ENCODE results near the gene KRTAP19-7.

DNA sequence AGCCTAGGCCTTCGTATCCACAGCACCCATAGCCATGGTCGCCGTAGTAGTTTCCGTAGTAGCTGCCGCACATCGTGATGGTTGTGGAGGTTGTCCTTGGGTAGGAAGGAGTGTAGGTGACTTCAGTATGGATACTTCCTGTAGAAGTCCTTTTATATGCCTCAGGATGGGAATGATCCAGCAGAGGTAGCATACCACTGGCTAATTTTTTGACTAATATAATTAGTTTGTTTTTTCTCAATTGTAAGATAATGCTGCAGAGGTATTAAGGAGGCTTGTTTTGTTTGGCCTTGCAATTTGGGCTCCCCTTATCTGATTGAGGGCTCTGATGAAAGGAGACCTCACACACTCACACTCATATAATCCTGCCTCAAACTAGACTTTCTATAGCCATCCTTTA lies 37.7 kb upstream of the KRTAP19-7 start, which contains the start of gene KRTAP6-2:
- TF ChIP-seq, protein P1, sequence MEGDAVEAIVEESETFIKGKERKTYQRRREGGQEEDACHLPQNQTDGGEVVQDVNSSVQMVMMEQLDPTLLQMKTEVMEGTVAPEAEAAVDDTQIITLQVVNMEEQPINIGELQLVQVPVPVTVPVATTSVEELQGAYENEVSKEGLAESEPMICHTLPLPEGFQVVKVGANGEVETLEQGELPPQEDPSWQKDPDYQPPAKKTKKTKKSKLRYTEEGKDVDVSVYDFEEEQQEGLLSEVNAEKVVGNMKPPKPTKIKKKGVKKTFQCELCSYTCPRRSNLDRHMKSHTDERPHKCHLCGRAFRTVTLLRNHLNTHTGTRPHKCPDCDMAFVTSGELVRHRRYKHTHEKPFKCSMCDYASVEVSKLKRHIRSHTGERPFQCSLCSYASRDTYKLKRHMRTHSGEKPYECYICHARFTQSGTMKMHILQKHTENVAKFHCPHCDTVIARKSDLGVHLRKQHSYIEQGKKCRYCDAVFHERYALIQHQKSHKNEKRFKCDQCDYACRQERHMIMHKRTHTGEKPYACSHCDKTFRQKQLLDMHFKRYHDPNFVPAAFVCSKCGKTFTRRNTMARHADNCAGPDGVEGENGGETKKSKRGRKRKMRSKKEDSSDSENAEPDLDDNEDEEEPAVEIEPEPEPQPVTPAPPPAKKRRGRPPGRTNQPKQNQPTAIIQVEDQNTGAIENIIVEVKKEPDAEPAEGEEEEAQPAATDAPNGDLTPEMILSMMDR (IDR thresholded peaks at IDR 0.05; ENCODE audit: borderline replicate concordance, extremely low read depth, low read length, poor library complexity, severe bottlenecking) = no peak
- no peak for TF ChIP-seq EZH2 (IDR thresholded peaks at IDR 0.05; ENCODE audit: borderline replicate concordance, low read depth, low read length, severe bottlenecking)

Measured in DND-41 (cell line).